Astrocyte of the spinal cord (primary cell): ENCODE results near the gene GRXCR2.

ENCODE experiments used
- DNase-seq: peaks from one replicate; pipeline ENCODE4 v3.0.0; 2011; ENCODE audit warnings: low read depth, low spot score
- H3K4me3 ChIP-seq: 2 replicates; pipeline ENCODE4 v1.5.1; 2011; ENCODE audit warnings: low read depth, mild to moderate bottlenecking, low read length, moderate library complexity
- in situ Hi-C: cut with HindIII; loops from 2 replicates; pipeline ENCODE4 v1.10.0; 2017; ENCODE audit warnings: low sequenced_read_pairs
- TF ChIP-seq, protein P1 (sequence below): IDR thresholded peaks from 2 replicates; pipeline ENCODE4 v1.5.1; 2012; ENCODE audit warnings: low read depth, mild to moderate bottlenecking, low read length, inconsistent platforms

The GRXCR2 gene

DNA sequence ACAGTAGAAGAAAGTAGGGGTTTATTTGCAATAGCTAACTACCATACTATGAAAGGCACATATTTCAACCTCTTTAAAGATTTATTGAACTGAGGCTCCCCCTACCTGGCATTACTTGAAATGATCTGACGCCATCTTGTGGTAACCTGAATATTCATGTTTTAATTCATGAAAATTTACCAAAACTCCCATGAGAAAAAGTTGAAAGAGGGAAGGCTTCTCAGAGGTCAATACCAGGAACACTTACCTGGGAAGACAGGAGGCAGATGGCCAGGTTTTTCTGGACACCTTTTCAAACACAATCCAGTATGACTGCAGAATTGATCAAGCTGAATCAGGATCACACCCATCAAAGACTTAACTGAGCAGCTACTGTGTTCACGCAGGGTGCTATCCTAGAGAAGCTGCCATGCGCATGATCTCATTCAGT, 47.0 kb downstream of the GRXCR2 start:
- no peak overlapping the region for H3K4me3 ChIP-seq
- TF ChIP-seq, protein P1, sequence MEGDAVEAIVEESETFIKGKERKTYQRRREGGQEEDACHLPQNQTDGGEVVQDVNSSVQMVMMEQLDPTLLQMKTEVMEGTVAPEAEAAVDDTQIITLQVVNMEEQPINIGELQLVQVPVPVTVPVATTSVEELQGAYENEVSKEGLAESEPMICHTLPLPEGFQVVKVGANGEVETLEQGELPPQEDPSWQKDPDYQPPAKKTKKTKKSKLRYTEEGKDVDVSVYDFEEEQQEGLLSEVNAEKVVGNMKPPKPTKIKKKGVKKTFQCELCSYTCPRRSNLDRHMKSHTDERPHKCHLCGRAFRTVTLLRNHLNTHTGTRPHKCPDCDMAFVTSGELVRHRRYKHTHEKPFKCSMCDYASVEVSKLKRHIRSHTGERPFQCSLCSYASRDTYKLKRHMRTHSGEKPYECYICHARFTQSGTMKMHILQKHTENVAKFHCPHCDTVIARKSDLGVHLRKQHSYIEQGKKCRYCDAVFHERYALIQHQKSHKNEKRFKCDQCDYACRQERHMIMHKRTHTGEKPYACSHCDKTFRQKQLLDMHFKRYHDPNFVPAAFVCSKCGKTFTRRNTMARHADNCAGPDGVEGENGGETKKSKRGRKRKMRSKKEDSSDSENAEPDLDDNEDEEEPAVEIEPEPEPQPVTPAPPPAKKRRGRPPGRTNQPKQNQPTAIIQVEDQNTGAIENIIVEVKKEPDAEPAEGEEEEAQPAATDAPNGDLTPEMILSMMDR, result peak; percentile 63
- in situ Hi-C loops, result no loop called here
- DNase-seq, result peak; percentile 68

GRCh38 chr5:145824040-145824439, 48.8 kb downstream of the GRXCR2 start:
- no peak overlapping the region for H3K4me3 ChIP-seq
- in situ Hi-C loops, result no loop called here
- DNase-seq, result peak; percentile 47
- TF ChIP-seq, protein P1, result no peak

- H3K4me3 ChIP-seq, result no peak overlapping the region
- TF ChIP-seq, protein P1, result no peak
- no peak for DNase-seq
- in situ Hi-C loops, result no loop called here
These were observed 54.2 kb downstream of the GRXCR2 start for GRCh38 chr5:145818604-145819003.

GRCh38 chr5:145812877-145813276, 59.9 kb downstream of the GRXCR2 start:
- no peak for DNase-seq
- in situ Hi-C loops, result no loop called here
- TF ChIP-seq, protein P1, result no peak
- H3K4me3 ChIP-seq, result no peak overlapping the region

GRCh38 chr5:145811834-145812625, 60.8 kb downstream of the GRXCR2 start:
- H3K4me3 ChIP-seq, result no peak overlapping the region
- in situ Hi-C loops, result no loop called here
- TF ChIP-seq, protein P1, result peak; percentile 26
- peak; percentile 54 for DNase-seq
